GM21723 (cell line): ENCODE data around the gene DGKI.

Source experiments
- ATAC-seq: cut with Tn5 transposase; IDR thresholded peaks from one replicate; pipeline ENCODE4 v1.9.1; 2021; ENCODE audit warnings: mild to moderate bottlenecking, moderate library complexity; ENCODE audit not compliant: unreplicated experiment

Gene DGKI

DNA sequence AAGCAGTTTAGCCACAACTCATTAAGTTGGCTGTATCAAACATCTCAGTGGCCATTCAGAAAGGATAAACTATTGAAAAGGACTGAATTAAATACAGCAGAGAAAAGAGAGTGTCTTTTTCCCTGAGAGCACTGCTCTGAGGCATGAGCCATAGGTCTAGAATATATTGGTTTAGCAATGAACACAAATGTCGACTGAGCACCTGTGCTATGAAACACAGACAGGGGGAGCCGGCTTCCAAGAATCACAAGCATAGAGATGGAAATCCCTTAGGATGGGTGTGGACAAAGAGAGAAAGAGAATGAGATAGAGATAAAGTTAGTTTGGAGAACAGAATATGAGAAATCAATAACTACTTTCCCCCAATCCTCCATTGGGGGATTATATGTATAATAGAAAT, 54.8 kb downstream of the DGKI start:
- no peak for ATAC-seq

DNA sequence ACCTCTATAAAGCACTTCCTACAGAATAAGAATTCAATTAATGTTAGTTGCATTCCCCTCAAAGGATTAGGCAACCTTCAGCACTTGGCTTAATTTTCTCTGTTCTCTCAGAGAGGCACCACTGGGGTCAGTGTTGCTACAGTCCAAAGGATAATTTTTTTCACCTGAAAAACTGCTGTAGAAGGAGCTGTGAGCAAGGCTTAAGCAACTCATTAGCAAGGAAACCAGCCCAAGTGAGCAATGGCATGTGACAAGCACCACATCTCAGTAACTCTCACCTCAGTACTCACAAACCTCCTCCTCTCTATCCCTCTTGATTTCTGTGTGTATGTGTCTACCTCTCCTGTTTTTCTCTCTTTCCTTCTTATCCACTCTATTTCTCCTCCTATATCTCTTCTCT, 55.9 kb downstream of the DGKI start:
- ATAC-seq: no peak

DNA sequence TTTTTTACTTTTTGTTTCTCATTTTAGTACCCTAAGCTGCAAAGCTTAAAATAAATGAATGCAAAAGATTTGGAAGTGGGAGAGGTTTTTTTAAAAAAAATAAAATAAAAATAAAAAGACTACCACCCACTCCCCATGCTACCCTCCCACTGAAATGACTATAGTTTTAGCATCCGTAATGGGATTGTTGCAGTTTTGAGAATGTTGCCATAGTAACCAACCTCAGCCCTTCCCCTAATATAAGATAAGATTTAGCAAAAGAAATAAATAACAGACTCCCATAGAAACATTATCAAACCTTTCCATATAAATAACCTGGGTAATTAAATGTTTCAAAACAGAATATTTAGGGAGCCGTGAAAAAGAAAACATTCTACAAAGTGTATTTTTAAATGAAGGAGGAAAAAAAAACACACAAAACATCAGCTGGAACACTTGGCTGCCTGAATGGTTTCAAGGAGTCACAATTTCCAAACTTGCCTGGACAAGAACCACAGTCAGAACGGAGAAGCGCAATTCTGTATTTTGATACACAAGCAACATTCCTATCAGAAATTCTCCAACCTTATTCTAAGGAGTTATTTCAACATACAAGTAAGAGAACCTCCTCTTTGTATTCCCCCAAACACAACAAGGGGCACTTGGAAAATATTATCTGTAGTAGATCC, 57.4 kb downstream of the DGKI start:
- ATAC-seq: no peak

DNA sequence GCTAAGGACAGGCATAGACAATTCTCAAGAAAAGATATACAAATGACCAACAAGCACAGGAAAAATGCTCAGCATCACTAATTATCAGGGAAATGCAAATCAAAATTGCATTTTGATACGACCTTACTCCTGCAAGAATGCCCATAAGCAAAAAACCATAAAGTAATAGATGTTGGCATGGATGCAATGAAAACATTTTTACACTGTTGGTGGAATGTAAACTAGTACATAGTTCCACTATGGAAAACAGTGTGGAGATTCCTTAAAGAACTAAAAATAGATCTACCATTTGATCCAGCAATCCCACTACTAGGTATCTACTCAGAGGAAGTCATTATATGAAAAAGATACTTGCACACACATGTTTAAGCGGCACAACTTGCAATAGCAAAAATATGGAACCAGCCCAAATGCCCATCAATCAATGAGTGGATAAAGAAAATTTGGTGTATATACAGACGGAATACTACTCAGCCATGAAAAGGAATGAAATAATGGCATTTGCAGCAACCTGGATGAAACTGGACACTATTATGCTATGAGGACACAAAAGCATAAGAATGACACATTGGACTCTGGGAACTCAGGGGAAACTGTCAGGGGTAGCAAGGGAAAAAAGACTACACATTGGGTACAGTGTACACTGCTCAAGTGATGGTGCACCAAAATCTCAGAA, 59.3 kb downstream of the DGKI start:
- ATAC-seq: no peak

DNA sequence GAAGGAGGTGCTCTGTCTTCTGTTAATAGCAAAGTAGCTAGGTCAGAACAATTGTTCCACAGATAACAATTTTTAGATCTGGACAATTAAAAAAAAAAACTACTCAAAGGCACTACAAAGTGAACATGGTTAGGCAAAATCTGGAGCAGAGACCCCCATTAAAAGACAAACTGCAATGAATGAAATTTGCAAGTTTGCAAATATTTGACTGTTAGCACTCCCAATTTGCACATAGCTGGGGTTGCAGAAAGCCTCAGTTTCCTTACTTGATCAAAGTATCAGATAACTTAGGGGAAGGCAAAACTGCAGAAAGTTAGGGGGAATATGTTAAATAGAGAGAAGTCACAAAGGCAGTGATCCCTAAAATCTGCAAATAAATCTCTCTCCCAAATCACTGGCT, 68.3 kb downstream of the DGKI start:
- ATAC-seq: no peak

DNA sequence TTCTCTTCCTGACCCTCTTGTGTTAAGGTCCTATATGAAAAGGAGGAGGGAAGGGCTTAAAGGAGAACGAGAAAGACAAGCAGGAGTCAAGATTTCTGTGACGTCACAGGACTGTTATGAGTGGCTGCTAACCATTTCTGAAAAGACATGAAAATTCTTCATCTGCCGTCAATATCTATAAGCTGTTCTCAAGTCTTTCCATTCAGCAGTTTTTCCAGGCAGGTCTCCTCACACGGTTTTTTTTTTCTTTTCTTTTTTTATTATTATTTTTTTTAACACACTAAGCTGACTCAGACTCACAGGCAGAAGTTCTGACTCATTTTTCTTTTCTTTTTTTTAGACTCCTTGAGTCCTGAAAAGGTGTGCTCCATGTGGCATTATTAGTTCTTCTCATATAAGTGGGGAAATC, 72.0 kb downstream of the DGKI start:
- ATAC-seq: no peak

DNA sequence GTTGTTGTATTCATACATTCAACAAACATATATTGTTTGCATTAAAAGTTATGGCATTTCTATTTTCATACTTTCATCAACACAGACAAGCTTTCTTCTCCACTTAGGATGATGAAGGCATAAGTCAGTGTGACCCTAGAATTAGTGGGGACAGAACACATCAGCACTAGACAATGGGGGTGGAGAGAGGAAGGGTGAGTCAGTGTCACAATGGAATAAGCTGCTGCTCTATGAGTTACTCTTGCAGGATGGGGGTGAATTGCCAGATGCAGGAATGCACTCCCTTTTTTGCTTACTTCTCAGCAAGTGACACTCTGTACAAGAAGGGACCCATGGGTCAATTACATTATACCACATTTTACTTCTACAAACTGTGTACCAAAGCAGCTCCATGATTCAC, 74.0 kb downstream of the DGKI start:
- ATAC-seq: no peak

DNA sequence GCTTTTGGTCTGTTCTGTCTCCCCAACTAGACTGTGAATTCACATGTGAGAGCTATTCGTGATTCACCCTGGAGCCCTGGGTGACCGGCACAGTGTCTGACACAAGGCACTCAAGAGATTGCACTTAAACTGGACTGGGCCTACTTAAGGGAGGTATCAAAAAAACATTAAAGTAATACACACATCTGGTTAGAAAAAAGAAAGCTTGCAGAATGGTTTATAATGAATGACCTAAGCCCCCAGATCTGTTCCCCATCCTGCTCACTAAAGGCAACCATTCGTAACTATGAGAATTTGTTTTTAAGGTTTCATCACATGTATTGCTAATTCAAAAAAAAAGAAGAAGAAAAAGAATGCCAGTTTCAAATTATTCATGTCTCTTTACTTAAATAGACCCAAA, 74.5 kb downstream of the DGKI start:
- ATAC-seq: no peak

DNA sequence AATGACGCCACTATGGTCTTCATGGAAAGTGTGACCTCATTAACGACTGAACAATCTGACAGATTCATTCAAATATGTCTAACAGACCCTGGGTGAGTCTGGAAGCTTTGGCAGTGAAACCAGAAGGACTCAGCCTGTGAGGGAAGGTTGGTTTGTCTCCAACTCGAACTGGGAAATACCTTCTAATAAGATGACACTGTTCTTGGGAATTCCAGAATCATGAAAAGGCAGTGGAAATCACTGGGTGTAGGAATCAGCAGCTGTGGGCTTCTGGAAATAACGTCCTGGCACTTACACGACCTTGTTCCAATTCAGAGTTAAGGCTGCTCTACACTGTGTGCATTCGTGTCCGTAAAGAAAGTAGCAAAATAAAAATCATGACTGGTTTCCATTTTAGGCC, 75.1 kb downstream of the DGKI start:
- no peak for ATAC-seq

DNA sequence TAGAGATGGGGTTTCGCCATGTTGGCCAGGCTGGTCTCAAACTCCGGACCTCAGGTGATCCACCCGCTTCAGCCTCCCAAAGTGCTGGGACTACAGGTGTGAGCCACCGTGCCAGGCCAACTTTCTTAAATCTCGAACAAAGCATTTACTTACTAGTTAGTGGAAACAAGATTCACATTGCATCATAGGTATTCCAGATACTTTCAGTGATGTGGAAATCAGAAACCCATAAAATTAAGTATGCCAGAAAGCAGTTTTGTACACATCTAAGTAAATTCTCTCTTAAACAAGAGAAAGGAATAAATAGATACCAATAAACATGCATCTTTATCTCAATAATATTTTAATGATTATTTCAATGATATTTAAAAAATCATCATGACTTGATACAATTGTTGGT, 75.5 kb downstream of the DGKI start:
- ATAC-seq: no peak

DNA sequence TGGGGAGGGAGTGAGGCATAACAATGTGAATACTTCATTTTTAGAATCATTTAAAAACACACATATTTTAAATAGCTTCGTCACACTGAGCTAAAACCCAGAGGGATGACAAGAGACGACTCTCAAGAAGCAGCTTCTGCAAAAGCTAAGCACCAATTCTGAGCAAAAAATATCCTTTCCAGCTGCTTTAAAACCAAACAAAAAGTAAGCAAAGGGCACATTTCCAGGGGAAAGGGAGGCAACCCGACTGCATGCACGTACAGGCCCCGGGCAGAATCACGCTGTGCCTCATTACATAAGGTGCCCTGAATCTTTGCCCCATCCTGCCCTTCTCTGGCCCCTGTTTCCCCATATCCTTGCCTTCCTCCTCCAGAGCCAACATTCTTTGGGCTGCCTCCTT, 78.4 kb downstream of the DGKI start:
- ATAC-seq: no peak

DNA sequence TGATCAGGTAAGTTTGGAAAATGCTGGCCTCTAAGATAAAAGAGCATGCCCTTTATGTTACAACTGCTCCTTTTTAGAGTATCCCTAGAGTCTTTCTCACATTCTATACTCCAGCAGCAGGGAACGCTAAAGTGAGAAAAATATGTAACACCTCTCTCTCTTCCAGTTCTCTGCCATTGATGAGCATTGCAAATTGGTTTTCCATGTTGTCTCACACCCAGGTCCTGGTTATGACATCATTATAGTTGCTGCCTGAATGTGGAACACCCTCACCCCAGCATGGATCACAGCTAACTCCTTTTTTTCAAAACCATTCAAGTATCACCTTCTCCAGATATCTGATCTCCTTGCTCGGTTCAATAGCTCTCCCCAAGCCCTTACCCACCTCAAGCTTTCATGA, 84.4 kb downstream of the DGKI start:
- no peak for ATAC-seq

DNA sequence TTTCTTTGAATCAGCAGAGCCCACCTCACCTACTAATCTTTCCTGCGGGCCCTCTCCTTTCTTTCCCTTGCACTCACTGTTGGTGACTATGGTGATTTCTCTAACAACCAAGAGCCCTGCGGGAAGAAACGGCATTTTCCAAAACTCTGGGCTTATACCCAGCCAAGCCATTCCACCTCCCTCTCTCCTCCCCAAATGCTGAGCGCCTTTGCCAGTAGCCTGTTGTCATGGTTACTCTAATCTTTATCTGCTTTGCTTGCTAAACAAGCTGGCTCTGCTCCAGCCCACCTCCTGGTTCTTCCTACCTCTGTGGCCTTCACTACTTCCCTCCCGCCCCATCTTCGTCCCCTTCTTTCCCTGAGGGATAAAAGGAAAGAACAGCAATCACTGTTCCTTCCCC, 86.7 kb downstream of the DGKI start:
- no peak for ATAC-seq

DNA sequence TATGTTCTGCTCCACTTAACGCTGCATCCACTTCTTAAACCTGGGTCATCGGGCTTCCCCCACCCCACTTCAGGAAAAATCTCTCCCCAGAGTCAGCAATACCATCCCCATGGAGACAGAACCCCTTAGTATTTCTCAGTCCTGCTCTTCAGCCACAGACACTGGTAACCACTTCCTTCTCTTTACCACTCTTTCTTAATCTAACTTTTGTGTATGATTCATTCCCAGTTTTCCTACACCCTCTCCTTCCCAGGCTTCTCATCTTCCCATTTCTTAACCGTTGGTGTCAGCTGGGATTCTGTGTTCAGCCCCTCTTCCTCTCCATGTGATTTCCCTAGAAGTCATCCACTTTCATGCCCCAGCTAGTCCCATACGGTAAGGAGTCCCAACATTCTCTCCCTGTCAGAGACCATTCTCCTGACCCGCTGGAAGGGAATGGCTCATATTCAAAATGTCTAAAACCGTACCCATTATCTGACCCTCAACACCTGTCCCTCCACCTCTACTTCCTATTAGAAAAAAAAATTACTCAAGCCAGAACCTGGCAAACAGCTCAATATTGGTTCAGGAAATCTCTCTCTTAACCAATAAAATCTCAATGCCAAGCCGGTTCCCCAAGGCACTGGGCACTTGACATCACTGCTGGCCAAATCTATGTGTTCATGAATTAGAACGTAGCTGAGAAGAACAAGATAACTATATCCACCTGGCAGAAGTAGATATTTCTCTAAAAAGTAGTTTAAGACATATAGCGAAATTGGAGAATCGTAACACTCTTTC, 89.4 kb downstream of the DGKI start:
- ATAC-seq: no peak

DNA sequence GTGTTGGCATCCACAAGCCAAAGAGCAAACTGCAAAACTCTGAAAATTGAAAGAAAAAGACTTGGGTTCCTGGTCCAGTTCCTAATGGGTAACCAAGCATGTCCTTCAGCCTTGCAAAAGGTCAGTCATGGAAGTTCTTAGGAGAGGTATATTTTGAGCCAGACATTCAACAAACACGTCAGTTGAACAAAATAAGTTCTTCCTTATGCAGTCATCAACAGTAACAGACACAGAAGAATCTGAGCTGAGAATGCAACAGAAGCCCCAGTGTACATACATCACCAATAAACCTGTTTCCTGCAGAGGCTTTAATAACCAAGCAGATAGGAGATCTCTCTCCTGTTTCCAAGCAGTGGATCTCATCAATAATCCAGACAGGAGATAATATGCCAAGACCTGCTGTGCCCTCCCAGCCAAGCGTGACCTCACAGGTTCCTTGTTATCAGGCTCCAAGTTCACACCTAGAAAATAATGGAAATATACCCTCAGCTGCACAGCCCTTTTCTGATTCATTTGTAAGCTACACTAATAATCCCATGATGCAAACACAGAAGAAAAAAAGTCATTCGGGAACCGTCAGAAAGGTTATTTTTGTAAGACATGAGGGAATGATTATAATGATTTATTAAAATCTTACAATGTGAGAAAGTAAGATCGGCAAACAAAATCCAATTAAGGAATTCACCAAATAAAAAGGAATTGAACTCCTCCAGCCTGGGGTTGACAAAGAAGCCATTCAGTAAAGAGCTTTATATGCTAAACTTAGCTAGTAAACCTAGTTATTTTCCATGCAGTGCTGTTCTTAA, 90.7 kb downstream of the DGKI start:
- no peak for ATAC-seq

DNA sequence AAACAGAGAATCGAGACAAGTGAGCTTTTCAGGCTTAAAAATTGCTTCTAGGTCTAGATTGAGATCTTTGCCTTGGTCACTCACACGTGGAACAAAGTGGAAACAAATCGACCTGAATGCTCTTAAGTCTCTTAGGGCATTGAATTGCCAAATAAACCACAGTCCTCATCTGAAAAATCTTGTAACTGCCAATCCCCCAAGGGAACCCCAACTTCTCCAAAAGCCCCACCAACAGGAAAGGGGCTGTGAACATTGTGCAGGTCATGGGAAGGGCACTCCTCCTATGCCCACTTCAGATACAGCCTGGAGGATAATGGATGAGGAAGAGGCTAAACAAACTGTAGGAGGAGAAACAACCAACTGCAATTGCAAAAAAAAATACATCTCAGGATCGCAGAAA, 91.3 kb downstream of the DGKI start:
- ATAC-seq: no peak

DNA sequence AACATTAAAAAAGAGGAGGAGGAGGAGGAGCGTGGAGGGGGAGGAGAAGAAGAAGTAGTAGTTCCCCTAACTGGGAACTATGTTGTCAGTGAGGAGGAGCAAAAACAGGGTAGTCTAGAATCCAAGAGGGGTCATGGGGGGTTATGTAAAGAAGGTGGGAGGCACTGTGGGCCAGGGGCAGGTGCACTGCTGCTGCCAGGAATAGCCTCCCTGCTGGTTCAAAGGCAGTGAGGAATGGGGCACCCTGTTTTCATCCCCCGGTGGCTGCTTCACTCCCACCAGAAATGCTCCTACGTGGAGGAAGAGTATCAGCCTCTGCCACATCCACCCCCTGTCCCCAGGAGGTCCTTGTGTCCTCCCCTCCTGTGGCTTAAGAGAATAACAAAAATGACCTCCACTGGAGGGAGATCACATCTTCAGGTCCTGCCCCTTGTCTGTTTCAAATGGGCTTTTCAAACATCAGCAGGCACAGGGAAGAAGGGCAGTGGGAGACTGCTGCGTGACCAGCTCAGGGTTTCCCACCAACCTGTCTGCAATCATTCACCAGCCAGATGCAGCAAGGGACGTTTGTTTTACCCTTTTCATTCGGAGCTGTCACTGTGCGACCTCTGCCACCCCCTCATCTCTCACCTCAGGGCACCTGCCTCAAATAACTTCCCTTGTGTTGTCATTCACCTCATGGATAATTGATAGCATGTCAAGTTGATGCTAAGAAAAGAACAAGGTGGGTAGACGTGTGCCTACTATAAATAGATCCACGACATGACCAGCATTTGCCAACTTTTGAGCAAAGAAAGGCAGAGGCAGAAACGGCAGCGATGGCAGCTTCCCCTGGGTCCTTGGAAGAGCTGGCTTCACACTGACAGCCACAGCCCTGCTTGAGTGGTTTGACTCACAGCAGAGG, 92.6 kb downstream of the DGKI start:
- no peak for ATAC-seq

DNA sequence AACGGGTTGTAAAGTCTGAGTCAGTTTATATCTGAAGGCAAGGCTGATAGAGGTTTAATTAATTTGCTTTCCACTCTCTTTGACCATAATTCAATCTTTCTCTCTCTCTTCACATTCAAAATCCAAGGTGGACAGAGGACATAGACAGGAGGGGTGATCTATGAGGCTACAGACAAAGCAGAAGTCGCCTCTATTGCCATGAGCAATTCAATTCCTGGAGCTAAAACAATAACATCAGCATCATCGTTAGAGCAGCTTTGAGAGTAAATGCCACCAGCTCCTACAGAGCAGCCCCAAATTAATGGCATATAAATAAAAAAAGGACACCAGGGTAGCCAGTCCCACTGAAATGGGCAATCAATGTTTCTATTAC, 93.2 kb downstream of the DGKI start:
- ATAC-seq: no peak

DNA sequence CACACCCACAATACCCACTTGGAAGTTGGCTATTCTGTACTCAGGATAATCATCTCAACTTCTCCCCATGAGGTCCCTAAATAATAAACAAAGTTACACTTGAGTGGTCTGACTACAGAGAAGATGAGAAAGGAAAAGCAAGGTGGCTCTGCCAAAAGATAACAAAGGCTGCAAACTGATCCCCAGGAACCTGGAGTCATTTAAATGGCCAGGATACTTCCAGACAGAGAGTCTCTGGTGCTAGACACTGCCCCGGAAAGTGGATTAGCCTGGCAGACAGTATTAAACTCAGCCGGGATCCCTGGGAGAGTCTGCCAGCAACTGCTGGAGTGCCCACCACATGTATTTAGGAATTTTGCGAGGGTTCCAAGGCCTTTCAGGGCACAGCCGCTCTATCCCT, 93.7 kb downstream of the DGKI start:
- no peak for ATAC-seq

DNA sequence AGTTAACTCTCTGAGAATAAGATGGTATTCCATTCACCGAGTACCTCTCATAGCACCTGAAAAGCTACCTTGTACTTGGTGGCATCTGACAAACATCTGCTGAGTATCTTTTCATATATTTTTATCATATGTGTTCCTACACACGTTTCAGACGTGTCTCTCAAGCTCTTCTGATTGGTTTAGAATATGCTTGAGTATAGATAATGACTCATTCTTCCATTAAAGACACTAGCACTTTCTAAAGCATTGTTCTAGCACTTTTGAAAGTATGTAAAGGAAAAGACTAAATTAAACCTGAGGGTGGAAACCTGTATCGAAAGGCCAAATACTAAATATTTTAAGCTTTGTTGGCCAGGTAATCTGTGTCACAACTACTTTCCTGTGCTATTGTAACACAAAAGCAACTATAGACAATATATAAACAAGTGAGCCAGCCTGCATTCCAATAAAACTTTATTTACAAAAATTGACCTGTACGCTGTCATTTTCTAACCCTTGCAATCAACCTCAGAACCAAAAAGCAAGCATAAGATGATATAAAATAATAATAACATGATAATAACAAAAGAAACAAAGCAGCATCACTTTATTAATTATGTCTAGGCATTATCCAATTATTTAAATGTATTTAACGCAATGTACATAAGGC, 95.3 kb downstream of the DGKI start:
- no peak for ATAC-seq
